NCI-H1436 (cell line): ENCODE results near the gene ATOSB.

ENCODE experiments used
- DNase-seq: peaks from one replicate; lab custom pipeline; 2025; lab: John Stamatoyannopoulos, UW

The ATOSB gene

DNA sequence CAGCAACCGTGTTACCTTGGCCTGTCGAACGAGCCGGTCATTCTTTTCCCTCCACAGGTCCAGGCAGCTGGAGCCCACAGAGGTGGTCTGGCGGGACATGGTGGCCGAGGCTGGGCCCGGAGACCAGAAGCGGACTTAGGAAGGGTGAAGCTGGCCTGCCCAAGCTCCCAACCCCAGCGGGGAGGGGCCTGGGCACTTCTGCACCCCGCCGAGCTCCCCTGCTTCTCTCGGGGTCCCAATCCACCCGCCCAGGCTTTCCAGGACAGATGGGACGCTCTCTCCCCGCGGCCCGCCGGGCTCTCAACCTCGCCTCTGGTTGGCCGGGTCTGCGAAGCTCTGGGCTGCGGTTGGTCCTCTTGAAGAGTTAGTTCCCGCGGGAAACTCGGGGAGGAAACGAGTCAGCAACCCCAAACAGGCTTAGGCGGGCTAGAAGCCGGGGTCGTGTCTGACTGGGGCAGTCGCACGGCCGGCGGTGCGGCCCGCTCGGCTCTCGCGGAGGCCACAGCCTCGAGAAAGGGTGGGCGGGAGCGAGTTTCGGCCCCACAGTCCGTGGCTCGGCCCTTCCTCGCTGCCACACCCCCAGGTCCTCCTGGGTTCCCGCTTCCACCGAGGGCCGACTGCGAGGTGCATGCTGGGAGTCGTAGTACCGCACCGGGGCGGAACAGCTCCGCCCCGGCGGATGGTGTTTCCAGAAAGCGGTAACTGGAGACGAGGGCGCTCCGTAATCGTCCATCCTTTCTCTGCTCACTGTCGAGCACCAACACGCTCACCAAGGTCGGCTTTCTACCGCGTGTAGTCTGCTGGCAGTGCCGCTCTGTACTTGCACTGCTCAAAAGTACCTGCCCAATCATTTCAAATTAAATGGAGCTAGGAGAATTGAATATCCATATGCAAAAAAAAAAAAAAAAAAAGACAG, 36.0 kb downstream of the ATOSB start, which contains the start of gene FANCG:
FANCG (minus strand) TSS at position 517 of the 916 bp plus-strand sequence; CDS start at position 99, 418 bp downstream.
- DNase-seq, result peak; percentile 87

DNA sequence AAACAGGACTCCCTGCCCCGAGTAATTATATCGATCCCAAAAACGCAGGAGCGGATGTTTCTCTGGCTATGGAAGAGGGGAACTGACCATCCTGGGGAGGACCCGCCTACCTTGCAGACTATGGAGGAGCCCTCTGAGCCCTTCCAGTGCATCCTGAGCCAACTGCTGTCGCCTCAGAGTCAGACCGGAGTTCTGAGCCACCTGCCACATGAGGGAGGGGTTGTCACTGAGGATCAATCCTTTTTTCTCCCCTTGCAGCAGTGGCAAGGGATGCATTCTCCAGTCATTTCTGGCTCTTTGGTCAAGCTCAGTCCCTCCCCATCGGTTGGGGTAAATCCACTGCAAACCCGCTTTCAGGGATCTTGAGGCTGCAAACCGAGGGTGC, 36.6 kb downstream of the ATOSB start:
- no peak for DNase-seq

- no peak for DNase-seq
These were observed 37.6 kb downstream of the ATOSB start for GRCh38 chr9:35078066-35078465.

DNA sequence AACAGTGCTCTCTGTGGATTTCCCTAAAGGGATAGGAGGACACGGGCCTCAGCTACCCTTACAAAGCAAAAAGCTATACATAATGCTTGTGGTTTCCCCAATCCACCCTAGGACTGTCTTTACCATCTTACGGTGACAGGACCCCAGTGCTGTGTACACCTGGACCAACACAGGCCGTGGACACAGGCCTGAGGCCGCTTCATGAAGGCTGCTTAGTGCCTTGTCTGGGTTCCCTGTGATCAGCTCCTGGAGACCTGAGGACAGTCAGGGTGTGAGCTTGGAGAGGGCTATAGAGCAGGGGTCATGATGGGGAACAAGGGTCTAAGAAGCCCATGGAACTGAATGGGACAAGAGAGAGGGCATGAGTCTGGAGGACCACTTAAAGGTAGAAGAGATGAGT, 38.8 kb downstream of the ATOSB start:
- no peak for DNase-seq

GRCh38 chr9:35075358-35075757, 40.3 kb downstream of the ATOSB start:
- no peak for DNase-seq

DNA sequence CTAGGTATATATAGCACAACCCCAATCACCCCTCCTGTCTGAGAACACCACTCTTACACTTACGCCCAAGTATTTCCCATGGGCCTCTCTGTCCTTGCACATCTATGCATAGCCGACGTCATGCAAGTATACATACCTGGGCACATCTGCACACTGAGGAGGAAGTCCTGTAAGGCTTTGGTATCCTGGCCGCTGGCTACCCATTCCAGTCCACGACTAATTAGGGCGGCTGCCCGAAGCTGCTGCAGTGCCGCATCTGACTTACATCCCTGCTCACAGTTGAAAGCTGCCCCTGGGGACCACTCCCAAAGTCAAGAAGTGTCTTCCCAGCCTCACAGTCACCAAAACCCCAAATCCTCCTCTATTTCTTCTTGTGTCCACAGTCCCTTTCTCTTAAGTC, 40.9 kb downstream of the ATOSB start:
- DNase-seq, result no peak

DNA sequence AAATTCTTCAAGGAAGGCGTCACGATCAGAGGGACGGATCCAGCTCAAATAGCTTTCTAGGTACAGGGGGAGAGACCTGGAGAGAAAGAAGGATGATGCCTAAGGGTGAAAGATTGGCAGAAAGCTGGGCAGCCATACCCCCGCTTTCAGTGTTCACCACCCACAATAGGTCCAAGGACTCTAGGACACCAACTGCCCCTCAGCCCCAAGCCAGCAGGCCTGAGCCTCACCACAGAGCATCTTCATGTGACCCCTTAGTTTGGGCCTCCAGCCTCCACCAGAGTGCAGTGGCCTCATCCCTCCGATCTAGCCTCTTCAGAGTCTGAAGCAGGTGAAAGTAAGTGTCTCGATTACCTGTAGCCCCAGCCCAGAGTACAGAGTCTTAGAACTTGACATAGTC, 41.5 kb downstream of the ATOSB start:
- DNase-seq, result no peak

- DNase-seq, result no peak
These were observed 42.4 kb downstream of the ATOSB start for GRCh38 chr9:35073279-35073612.

- peak; percentile 99 for DNase-seq
These were observed 43.0 kb downstream of the ATOSB start, which contains the start of gene VCP for GRCh38 chr9:35072461-35073278. Gene VCP, minus strand, starts transcription at chr9:35072625. Its CDS starts 272 bp downstream, at chr9:35072353.

GRCh38 chr9:35071814-35072460, 43.7 kb downstream of the ATOSB start:
- DNase-seq, result peak; percentile 57

DNA sequence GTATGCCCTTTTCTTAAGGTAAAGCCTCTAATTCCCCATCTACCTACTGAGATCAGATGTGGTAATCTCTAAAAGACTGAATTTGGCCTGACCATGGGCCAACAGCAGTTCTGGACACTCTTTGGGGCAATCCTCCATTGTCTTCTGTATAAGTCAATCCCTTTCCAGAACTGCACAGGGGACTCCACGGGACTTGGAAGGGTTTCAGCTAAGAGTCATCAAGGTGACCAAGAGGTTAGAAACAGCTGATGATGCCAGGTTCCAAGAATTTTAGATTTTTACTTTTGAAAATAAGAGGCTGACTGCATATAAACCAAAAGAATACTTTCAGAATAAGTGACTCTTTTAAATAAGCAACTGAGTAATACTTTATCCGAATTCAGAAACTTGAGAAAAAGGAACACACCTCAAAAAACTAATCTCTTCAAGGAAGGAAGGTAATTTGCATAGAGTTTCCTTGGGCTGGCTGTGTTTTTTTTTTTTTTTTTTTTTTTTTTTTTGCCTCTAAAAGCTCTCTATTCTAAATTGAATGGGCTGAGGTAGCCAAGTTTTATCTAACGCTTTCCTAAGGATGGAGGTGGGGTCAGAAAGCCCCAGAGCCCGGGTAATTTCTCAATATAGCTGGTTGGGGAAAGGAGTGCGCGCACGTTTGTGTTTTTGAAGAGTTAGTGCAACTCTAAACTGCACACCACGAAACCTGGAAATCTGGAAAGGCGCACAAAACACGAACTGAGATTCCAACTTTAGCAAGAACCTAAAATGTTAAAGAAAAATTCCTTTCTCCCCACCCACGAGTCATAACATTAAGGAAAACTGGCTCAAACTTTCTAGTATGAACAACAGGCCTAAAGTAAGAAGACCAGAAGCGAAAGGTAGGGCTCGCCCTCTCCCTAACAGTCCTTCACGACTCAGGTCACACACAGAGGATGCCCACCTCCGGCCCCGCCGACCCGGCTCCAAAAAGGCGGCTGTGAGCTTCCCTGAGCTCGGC, 44.5 kb downstream of the ATOSB start:
- DNase-seq, result no peak

DNA sequence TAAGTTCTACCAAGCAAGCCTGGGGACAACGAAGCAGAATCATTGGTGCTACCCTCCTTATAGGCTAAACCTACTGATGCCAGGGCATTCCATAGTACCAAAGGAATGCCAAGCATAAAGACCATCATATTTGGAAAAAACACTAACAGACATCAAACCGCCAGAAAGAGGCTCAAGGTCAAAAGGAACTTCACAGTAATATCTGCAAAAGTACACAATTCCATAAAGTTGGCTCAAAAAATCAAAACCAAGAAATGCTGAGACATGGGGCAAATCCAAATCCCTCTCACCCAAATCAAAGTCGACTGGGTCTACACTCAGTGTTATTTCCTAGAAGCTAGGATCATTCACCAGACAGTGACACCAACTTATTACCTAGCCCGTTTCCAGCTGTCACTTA, 46.6 kb downstream of the ATOSB start:
- DNase-seq, result no peak

DNA sequence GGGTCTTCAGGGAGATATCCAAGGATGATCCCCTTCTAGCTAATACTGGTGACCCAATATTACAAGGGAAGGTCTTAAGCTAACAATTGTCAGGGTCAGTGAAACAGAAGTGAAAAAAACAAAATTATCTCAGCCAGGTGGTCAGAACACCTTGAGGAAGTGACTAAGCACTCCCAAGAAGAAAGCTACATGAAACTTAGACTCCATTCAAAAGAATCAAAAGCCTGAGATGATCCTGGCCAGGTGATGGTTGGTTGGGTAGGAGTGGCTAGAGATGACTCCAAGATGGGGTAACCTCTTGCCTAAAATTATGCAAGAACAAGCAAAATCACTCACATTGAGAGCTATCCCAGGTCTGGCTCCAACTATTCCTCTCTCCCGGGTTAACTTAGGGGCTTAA, 48.6 kb downstream of the ATOSB start:
- DNase-seq, result no peak

DNA sequence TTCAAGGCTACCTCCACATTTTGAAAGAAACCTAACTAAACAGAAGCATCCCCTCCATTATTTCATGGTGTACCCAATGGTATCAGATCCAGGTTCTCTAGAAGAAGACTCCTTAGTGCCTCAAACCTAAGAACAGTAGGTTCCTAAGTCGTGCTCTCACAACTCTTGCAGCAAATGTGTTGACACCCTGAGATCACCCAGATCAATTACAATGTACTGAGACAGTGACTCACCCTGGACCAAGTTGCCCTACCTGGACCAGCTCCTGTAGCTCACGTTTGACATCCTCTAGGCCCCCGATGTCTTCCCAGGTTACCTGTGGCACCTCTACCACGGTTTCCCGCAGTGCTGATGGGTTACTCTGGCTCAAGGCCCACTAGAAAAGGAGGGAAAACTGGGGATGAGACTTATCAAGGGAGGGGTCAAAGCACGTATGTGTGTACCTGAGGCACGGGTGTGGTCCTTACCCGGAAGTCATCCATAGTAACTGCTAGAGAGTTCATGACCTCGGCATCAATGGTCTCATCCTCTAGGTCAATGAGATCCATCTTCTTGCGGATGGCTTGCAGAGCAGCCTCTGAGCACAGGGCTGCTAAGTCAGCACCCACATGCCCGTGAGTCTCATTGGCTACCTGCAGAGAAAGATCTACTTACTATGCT, 55.0 kb downstream of the ATOSB start:
- DNase-seq, result no peak

GRCh38 chr9:35059438-35059837, 56.2 kb downstream of the ATOSB start:
- DNase-seq, result no peak

DNA sequence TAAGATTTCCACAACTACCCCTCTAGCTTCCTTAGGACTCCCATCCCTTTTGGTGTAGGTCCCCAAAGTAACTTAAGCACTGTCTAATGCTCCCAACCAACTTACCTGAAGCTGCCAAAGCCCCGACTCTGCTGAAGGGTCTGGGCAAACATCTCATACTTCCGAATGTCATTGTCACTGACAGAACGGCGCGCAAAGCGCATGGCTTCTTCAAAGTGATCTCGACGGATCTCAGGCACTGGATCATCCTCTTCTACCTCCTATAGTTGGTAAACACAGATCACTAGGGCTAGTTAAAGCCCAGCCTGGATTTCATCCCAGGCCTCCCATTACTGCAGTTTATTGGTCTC, 58.4 kb downstream of the ATOSB start:
- no peak for DNase-seq

DNA sequence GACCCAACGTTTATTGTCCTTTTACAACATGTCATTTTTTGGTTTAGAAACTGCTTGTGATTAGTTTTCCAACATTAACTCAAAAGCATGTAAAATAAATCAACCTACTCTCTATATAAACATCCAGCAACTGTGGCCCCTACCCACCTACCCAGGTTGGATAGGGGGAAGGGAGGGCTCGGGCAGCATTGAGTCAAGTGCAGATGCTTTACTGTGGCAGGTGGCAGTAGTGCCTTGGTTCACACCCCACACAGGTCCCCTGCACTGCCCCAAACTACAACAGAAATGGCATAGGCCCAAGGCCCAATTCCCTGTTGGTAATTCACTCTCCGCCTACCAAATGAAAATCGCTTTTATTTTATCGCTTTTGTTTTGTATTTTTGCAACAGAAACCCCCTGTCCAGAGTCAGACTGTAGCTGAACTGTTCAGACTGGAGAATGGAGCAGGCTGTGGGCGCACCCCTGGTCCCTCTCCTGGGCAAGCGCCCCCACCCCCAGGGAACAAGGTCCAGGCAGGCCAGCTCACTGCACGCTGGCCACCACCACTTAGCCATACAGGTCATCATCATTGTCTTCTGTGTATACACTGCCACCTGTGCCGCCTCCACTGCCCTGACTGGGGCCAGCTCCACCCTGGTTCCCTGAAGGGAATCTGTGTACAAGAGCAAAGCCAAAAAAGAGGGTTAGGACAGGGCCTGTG, 58.9 kb downstream of the ATOSB start:
- DNase-seq, result no peak

DNA sequence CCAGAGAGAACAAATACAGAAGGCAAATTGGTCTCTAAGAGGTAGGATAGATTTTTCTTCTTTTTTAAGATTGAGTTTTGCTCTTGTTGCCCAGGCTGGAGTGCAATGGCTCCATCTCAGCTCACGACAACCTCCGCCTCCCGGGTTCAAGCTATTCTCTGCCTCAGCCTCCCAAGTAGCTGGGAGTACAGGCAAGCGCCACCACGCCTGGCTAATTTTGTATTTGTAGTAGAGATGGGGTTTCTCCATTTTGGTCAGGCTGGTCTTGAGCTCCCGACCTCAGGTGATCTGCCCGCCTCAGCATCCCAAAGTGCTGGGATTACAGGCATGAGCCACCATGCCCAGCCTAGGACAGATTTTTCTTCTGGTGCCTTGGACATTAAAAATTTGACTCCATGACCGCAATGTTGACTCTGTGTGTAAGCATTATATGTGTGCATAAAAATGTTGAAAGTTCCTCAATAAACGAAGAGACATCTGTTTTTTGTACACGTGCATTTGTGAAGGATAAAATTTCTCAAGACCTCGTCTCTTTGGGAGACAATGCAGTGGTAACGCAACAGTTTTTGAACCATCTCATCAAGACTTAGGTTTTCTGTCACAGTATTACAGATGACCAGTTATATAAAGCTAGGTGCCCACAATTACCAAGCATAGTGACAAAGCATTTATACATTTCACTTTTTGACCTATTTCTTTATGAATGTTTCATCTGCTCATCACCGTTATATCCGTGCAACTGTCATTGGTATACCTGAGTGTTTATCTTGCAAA, 60.6 kb downstream of the ATOSB start:
- no peak for DNase-seq

GRCh38 chr9:35054185-35054835, 61.4 kb downstream of the ATOSB start:
- no peak for DNase-seq
